ENCODE data around the gene PRR14L. TPM values are rescaled to one million over a fixed set of nuclear protein-coding genes. Genes with fewer than 3 reads are reported as not detected.

The PRR14L gene
- total and polyA plus RNA-seq, 2 of the 13 experiments (the other 11 are each of a cell fraction or from before 2014, with no cell fraction given): 6.6 to 16.5 TPM

DNA sequence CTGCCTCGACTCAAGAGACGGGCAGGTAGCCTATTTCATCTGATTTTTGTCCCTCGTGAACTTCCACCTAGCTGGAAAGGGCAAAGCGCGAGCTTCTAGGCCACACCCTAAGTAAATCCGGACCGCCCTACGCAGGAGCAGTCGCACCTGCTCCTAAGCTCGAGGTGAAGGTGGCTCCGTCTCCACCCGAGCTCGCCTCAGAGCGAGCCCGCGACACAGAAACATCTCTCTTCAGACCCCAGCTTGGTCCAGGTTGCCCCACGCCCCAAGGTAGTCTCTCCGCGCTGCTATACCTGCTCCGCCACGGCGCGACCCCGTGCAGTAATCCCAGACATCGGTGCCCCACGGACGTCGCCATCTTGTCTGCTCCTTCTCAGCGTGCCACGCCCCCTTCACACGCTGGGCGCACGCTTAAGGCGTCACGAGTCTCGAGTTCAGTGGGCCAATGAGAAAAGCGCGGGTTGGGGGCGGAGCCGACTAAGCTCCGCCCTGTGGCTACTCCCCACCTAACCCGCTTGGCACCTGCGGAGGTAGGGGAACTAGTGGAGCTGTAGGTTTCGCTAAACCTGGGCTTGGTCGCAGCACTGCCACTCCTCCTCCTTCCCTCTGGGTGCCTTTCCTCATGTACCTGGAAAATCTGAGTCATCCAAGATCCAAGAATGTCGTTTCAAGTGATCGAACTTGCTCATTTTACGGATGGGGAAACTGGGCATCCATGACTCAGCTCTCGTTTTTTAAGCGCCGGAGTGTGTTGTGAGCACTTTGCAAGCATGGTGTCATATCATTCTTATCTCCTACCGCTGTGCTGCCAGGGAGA, 87.9 kb downstream of the PRR14L start, which contains the start of gene PISD (continued):
- TF ChIP-seq, protein P1, sequence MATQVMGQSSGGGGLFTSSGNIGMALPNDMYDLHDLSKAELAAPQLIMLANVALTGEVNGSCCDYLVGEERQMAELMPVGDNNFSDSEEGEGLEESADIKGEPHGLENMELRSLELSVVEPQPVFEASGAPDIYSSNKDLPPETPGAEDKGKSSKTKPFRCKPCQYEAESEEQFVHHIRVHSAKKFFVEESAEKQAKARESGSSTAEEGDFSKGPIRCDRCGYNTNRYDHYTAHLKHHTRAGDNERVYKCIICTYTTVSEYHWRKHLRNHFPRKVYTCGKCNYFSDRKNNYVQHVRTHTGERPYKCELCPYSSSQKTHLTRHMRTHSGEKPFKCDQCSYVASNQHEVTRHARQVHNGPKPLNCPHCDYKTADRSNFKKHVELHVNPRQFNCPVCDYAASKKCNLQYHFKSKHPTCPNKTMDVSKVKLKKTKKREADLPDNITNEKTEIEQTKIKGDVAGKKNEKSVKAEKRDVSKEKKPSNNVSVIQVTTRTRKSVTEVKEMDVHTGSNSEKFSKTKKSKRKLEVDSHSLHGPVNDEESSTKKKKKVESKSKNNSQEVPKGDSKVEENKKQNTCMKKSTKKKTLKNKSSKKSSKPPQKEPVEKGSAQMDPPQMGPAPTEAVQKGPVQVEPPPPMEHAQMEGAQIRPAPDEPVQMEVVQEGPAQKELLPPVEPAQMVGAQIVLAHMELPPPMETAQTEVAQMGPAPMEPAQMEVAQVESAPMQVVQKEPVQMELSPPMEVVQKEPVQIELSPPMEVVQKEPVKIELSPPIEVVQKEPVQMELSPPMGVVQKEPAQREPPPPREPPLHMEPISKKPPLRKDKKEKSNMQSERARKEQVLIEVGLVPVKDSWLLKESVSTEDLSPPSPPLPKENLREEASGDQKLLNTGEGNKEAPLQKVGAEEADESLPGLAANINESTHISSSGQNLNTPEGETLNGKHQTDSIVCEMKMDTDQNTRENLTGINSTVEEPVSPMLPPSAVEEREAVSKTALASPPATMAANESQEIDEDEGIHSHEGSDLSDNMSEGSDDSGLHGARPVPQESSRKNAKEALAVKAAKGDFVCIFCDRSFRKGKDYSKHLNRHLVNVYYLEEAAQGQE (IDR thresholded peaks at IDR 0.05; ENCODE audit: borderline replicate concordance in 1 of 2, low read depth in 1 of 2, low read length in 2 of 2): 0 out of 4 replicates have a peak, but pooled peaks of 1 of the 2 experiments have one; percentile 16
- TF ChIP-seq, protein P2, sequence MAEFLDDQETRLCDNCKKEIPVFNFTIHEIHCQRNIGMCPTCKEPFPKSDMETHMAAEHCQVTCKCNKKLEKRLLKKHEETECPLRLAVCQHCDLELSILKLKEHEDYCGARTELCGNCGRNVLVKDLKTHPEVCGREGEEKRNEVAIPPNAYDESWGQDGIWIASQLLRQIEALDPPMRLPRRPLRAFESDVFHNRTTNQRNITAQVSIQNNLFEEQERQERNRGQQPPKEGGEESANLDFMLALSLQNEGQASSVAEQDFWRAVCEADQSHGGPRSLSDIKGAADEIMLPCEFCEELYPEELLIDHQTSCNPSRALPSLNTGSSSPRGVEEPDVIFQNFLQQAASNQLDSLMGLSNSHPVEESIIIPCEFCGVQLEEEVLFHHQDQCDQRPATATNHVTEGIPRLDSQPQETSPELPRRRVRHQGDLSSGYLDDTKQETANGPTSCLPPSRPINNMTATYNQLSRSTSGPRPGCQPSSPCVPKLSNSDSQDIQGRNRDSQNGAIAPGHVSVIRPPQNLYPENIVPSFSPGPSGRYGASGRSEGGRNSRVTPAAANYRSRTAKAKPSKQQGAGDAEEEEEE (CRISPR knock-in tag; IDR thresholded peaks at IDR 0.05; ENCODE audit: borderline replicate concordance): no peak
- no peak for TF ChIP-seq REL (CRISPR knock-in tag; conservative IDR thresholded peaks at IDR 0.05)
- TF ChIP-seq KMT2A (CRISPR knock-in tag; IDR thresholded peaks at IDR 0.05): peak; percentile 90
- peak; percentile 91 for TF ChIP-seq ZNF33A (CRISPR knock-in tag; IDR thresholded peaks at IDR 0.05; ENCODE audit: borderline replicate concordance)
- no peak for TF ChIP-seq NFE2L2 (IDR thresholded peaks at IDR 0.05; ENCODE audit: low read length)
- 0 out of 2 replicates have a peak, but pooled peaks have one; percentile 57 for TF ChIP-seq WIZ (CRISPR knock-in tag; IDR thresholded peaks at IDR 0.05)
- peak; percentile 74 for TF ChIP-seq RFX5 (IDR thresholded peaks at IDR 0.05; ENCODE audit: low read depth, low read length)
- no peak for TF ChIP-seq RBAK (CRISPR knock-in tag; IDR thresholded peaks at IDR 0.05)
- TF ChIP-seq, protein P3, sequence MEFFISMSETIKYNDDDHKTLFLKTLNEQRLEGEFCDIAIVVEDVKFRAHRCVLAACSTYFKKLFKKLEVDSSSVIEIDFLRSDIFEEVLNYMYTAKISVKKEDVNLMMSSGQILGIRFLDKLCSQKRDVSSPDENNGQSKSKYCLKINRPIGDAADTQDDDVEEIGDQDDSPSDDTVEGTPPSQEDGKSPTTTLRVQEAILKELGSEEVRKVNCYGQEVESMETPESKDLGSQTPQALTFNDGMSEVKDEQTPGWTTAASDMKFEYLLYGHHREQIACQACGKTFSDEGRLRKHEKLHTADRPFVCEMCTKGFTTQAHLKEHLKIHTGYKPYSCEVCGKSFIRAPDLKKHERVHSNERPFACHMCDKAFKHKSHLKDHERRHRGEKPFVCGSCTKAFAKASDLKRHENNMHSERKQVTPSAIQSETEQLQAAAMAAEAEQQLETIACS (CRISPR knock-in tag; IDR thresholded peaks at IDR 0.05): no peak
- peak; percentile 76; the same call in 1 of the 2 replicates for TF ChIP-seq ZNF724P (CRISPR knock-in tag; IDR thresholded peaks at IDR 0.05; ENCODE audit: borderline replicate concordance)
- peak; percentile 66; the same call in 1 of the 2 replicates for TF ChIP-seq ARNT2 (CRISPR knock-in tag; IDR thresholded peaks at IDR 0.05; ENCODE audit: low read depth)
- peak; percentile 93 for TF ChIP-seq MYC (CRISPR knock-in tag; IDR thresholded peaks at IDR 0.05; ENCODE audit: borderline replicate concordance)
- TF ChIP-seq, protein P4, sequence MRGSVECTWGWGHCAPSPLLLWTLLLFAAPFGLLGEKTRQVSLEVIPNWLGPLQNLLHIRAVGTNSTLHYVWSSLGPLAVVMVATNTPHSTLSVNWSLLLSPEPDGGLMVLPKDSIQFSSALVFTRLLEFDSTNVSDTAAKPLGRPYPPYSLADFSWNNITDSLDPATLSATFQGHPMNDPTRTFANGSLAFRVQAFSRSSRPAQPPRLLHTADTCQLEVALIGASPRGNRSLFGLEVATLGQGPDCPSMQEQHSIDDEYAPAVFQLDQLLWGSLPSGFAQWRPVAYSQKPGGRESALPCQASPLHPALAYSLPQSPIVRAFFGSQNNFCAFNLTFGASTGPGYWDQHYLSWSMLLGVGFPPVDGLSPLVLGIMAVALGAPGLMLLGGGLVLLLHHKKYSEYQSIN (CRISPR knock-in tag; IDR thresholded peaks at IDR 0.05; ENCODE audit: borderline replicate concordance): no peak
- no peak; the same call in 1 of the 2 replicates for TF ChIP-seq TBX3 (IDR thresholded peaks at IDR 0.05; ENCODE audit: borderline replicate concordance)
- peak; percentile 52; the same call in 1 of the 2 replicates for TF ChIP-seq GATAD2A (CRISPR knock-in tag; IDR thresholded peaks at IDR 0.05)
- 0 out of 2 replicates have a peak, but pooled peaks have one; percentile 11 for TF ChIP-seq NFE2L1 (CRISPR knock-in tag; IDR thresholded peaks at IDR 0.05; ENCODE audit: borderline replicate concordance)
- 0 out of 2 replicates have a peak, but pooled peaks have one; percentile 35 for TF ChIP-seq ZFP41 (CRISPR knock-in tag; IDR thresholded peaks at IDR 0.05; ENCODE audit: borderline replicate concordance)
- TF ChIP-seq HMG20A (CRISPR knock-in tag; IDR thresholded peaks at IDR 0.05; ENCODE audit: borderline replicate concordance): no peak
- TF ChIP-seq PAX8 (CRISPR knock-in tag; IDR thresholded peaks at IDR 0.05; ENCODE audit: borderline replicate concordance): 0 out of 2 replicates have a peak, but pooled peaks have one; percentile 54
- TF ChIP-seq ZNF256 (CRISPR knock-in tag; conservative IDR thresholded peaks at IDR 0.05): 0 out of 2 replicates have a peak, but pooled peaks have one; percentile 17

All from HepG2 (cell line).